Gastroesophageal sphincter (tissue), 3 donors: ENCODE results near the gene PCDHB9.

Experiments
- EP300 ChIP-seq: sonication (generic); formaldehyde crosslinking; IDR thresholded peaks from one replicate; pipeline ENCODE4 v1.6.1; 2017; ENCODE audit warnings: antibody characterized with exemption, mild to moderate bottlenecking
- POLR2A ChIP-seq, 2 donors: fragments of 450-650 bp; IDR thresholded peaks; one replicate each; pipeline ENCODE4 v1.6.1; 2017; ENCODE audit warnings: antibody characterized with exemption in 2 of 2, mild to moderate bottlenecking in 2 of 2, moderate library complexity in 1 of 2
- POLR2AphosphoS5 ChIP-seq: sonication (generic); formaldehyde crosslinking; IDR thresholded peaks from one replicate; pipeline ENCODE4 v1.6.1; 2017; ENCODE audit warnings: antibody characterized with exemption
- TF ChIP-seq, protein P1 (sequence below), 4 experiments: fragments of 200-600 bp in 2 of 4; fragments of 450-650 bp in 2 of 4; sonication (generic) in 1 of 4; IDR thresholded peaks; one replicate each; pipeline ENCODE4 v1.5.1; 2017 to 2019; ENCODE audit warnings: antibody characterized with exemption in 4 of 4, mild to moderate bottlenecking in 2 of 4, moderate library complexity in 2 of 4

GRCh38 chr5:141155540-141156374 is 31.2 kb upstream of the PCDHB9 start:
- TF ChIP-seq, protein P1, sequence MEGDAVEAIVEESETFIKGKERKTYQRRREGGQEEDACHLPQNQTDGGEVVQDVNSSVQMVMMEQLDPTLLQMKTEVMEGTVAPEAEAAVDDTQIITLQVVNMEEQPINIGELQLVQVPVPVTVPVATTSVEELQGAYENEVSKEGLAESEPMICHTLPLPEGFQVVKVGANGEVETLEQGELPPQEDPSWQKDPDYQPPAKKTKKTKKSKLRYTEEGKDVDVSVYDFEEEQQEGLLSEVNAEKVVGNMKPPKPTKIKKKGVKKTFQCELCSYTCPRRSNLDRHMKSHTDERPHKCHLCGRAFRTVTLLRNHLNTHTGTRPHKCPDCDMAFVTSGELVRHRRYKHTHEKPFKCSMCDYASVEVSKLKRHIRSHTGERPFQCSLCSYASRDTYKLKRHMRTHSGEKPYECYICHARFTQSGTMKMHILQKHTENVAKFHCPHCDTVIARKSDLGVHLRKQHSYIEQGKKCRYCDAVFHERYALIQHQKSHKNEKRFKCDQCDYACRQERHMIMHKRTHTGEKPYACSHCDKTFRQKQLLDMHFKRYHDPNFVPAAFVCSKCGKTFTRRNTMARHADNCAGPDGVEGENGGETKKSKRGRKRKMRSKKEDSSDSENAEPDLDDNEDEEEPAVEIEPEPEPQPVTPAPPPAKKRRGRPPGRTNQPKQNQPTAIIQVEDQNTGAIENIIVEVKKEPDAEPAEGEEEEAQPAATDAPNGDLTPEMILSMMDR (IDR thresholded peaks at IDR 0.05), result no peak
- no peak for TF ChIP-seq POLR2AphosphoS5
- no peak for TF ChIP-seq POLR2A (IDR thresholded peaks at IDR 0.05)
- TF ChIP-seq EP300, result no peak
